GOT3 (cell line): ENCODE measurements around the gene CDK19.
"Not testable (repeated sequence)": the region's sequence is repeated elsewhere in the genome, so short reads cannot be mapped to it uniquely, and the experiment has no call there.

ENCODE experiments used
- DNase-seq: peaks from one replicate; lab custom pipeline; 2025; ENCODE audit warnings: mixed read lengths; lab: John Stamatoyannopoulos, UW

Gene CDK19

DNA sequence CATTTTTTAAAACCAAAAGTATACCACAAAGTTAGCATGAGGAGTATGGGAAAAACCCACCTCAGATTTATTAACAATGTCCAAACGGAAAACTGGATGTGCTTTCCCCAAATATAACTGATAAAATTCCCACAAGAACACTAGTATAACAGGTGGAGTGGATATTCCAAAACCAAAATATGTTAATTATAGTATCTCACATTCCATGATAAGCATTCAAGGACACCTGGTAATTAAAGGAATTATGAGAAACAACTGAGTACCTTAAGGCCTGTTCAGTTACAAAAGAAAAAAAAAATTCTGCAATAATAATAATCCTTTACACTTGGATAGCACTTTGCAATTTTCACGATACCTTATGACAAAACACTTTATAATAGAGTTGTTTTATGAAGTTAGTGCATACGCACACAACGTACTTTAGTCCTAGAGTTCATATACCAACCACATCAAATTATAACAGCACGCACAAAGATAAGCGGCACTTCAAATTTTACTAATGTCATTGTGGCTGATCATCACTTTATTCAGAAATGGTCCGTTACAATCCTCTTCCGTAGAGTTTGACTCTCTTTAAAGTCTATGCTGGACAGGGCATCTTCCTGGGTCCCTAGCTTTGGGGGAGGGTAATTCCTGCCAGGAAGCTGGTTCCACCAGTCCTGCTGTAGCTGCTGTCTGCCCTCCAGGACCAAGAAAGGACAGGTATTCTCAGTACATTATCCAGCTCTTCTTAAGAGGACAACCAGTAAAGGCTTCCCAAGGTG lies 1.7 kb downstream of the CDK19 start:
- no peak for DNase-seq

DNA sequence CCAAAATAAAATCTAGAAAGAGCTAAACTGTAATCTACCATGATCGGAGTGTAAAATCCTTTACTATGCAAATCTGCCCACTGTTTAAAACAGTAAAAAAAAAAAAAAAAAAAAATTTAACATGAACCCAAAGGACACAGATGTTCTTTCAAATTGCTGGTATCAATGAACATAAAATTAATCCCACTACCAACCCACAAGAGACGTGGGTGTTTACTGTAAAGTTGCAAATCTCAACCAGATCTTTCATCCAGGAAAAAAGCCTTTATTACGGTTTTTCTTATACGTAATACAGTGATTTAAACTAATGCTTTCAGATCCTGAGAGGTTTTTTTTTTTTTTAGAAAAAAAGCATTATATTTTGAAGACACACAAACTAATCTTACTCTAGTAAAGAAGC lies 2.5 kb downstream of the CDK19 start:
- no peak for DNase-seq

DNA sequence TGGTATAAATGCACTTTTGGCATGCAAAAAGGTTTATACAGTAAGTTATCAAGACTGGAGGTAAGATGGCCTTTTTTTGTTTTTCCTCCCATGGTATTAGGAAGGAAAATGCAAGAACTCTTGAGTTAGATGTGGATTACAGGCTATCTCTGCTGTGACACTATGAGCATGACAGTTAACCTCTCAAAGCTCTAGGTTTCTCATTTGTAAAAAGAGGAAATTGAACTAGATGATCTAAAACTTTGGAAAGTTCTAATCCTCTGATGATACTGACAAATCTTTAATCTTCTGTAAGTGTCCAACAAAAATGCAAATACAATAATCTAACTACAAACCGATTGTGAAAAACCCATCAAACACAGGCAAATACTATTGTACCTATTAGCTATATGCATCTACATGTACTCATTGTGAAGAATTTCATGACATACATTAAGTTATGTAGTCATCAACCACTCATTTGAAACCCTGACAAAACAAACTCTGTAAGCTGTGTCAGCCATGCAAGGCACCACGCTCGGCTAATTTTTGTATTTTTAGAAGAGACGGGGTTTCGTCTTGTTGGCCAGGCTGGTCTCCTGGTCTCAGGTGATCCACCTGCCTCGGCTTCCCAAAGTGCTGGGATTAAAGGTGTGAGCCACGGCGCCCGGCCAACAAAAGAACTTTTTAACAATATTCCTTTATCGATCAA lies 4.2 kb downstream of the CDK19 start:
- no peak for DNase-seq

DNA sequence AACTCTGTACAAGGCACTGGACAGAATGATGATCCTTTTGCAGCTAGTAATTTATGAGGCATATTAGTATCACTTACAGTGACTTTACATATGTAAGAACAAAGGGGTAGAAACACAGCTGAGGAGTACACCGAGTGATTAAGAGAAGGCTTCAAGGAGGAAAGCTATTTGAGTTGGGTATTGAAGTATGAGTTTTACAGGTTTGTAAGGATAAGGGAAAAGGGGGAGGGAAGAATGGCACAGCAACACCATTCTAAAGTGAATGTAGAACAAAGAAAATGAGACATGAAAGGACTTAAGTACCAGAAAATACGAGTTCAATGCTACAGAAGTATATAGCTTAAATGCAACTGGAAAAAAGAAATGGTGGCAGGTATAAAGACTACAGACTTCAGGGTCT lies 5.5 kb downstream of the CDK19 start:
- no peak for DNase-seq

DNA sequence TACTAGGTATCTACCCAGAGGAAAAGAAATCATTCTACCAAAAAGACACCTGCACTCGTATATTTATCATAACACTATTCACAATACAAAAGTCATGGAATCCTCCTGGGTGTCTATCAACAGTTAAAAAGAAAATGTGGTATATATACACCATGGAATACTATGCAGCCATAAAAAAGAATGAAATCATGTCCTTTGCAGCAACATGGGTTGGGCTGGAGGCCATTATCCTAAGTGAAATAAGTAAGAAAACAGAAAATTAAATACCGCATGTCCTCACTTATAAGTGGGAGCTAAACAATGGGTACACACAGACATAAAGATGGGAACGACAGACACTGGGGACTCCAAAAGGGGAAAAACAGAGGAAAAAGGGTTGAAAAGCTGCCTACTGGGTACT lies 13.1 kb downstream of the CDK19 start:
- not testable (repeated sequence) for DNase-seq

DNA sequence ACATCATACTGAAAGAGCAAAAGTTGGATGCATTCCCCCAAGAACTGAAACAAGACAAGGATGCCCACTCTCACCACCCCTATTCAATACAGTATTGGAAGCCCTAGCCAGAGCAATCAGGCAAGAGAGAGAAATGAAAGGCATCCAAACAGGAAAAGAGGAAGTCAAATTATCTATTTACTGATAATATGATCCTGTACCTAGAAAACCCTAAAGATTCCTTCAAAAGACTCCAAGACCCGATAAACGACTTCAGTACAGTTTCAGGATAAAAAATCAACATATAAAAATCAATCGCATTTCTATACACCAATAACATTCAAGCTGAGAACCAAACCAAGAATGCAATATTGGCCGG lies 14.5 kb downstream of the CDK19 start:
- DNase-seq: no peak

DNA sequence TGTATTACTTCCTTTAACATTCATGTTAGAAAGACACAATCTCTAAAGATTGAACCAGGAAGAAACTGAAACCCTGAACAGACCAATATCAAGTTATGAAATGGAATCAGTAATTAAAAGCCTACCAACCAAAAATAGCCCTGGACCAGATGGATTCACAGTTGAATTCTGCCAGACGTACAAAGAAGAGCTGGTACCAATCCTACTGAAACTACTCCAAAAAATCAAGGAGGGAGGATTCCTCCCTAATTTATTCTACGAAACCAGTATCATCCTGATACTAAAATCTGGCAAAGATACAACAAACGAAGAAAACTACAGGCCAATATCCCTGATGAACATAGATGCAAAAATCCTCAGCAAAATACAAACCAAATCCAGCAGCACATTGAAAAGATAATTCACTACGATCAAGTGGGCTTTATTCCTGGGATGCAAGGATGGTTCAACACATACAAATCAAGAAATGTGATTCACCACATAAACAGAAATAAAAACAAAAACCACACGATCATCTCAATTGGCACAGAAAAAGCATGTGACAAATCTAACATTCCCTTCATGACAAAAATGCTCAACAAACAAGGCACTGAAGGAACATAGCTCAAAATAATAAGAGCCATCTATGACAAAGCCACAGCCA lies 15.0 kb downstream of the CDK19 start:
- no peak for DNase-seq

DNA sequence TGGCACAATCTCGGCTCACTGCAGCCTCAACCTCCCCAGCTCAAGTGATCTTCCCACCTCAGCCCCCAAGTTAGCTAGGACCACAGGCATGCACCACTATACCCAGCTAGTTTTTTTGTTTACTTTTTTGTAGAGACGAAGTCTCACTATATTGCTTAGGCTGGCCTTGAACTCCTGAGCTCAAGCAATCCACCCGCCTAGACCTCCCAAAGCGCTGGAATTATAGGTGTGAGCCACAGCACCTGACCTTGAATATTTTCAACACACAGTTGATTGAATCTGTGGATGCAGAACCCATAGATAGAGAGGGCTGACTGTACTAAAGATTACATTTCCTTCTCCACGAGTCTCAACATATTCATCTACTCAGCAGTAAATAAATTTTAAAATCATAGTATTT lies 15.6 kb downstream of the CDK19 start:
- DNase-seq: no peak

DNA sequence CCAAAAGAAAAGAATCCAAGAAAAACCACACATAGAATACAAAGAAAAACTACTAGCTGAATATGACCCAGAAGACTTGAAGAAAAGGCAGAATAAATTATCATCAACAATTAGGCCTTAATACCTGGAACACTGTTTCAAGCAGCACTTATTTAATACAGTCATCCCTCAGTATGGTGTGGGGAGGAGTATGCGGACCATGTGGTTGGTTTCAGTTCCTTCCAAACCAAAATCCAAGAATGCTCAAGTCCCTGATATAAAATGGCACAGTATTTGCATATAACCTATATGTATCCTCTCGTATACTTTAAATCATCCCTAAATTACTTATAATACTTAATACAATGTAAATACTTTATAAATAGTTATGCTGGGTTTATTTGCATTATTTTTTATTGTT lies 16.1 kb downstream of the CDK19 start:
- DNase-seq: no peak

DNA sequence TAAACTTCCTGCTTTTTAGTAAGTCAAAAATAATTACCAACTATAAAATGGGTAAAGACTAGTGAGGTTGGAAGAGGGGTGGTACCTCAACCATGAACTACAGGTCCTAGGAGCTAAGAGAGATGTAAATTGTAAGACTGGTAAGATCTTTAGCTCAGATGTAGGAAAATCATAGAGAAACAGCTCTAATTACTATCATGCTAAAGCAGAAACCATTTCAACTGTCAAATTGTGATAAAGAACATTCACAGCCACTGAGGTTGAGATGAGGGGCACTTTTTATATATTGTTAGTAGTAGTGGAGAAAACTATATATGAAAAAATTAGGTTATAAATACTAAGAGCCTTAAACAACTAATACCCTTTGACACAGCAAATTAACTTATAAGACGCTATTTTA lies 20.0 kb downstream of the CDK19 start:
- DNase-seq: no peak

DNA sequence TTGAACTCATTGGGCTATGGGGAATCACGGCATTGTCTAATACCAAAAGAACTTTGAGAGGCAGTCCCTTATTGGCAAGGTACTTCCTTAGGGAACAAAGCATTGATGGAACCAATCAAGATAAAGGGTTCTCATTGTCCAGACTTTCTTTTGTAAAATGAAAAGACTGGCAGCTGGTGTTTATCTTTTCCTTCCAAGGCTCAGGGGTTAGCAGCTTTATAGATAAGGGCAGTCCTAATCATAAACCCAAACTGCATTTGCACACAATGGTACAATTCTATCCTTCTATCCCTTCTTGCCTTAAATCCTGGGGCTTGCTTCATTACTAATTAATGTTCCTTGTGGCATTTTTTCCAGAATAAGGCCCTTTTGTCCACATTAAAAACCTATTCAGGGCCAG lies 28.6 kb downstream of the CDK19 start:
- DNase-seq: no peak

DNA sequence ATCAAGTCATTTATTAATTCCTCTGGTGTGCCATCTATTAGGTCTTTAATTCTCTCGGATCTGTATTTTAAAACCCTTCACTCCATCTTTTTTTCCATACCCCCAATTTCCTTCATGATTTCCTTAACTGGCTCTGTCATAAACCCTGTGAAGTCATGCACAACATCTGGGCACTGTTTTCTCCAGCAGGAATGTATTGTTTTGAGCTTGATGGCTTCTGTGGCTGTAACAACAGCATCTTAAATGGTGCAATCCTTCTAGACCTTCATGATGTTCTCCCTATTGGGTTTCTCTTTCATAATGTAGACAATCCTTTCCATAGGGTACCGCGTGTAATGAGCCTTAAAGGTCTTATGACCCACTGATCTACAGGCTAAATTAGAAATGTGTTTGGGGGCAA lies 29.0 kb downstream of the CDK19 start:
- no peak for DNase-seq

DNA sequence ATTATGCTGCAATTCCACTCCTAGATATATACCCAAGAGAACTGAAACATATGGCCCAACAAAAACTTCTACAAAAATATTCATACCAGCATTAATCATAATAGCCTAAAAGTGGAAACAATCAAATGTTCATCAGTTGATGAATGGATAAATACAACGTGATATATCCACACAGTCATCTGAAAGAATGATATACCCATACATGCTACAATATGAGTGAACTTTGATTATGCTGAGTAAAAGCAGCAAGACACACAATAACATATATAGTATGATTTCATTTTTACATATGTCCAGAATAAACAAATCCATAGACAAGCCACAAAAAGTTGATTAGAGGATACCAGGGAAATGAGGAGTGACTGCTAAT lies 30.7 kb downstream of the CDK19 start:
- no peak for DNase-seq

DNA sequence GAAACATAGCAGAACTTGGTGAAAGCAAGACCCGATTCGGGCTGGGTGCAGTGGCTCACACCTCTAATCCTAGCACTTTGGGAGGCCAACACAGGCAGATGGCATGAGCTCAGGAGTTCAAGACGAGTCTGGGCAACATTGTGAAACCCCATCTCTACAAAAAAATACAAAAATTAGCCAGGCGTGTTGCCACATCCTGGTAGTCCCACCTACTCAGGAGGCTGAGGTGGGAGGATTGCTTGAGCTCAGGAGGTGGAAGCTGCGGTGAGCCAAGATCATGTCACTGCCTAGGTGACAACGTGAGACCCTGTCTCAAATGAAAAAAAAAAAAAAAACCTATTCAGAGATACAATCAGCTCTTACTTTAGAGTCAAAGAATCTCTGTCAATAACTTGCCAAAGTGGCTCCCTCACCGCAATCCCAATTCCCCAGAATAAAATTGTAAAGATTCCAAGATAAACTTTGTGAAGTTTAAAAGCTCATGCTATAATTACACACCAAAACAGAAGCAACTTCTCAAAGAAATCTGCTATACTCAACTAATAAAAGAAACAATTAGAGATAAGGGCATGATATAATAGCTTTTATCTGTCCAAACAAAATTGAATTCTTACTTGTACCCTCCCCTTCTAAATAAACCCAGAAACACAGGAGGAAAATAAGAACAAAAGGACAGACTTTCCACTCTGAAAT lies 33.6 kb downstream of the CDK19 start:
- no peak for DNase-seq

DNA sequence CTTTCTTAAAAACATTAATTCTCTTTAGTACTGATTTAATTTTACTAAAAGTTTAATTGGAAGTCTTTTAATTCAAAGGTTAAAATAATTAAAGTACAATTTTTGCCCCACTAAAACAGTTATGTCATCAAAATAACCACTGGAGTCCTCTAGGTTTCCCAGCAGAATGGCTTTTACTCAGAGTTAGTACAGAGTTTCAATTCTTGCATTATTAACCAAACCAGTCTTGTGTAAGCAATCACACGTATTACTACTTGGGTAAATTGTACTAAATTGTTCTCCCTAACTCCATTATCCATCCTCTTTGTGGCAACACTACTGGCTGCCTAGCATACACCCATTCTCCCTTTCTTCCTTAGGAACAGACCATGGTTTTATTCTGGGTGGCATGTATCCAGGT lies 36.9 kb downstream of the CDK19 start:
- no peak for DNase-seq

DNA sequence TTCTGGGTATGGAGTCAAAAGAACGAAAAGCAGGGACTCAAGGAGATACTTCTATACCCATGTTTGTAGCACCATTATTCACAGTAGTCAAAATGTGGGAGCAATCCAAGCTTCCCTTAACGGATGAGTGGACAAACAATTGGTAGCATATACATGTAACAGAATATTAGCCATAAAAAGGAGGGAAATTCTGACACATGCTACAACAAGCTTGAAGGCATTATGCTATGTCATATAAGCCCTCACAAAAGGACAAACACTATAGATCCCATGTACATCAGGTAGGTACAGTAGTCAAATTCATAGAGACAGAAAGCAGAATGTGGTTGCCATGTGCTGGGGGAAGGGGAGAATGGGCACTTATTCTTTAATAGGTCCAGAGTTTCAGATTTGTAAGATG lies 37.6 kb downstream of the CDK19 start:
- DNase-seq: no peak

DNA sequence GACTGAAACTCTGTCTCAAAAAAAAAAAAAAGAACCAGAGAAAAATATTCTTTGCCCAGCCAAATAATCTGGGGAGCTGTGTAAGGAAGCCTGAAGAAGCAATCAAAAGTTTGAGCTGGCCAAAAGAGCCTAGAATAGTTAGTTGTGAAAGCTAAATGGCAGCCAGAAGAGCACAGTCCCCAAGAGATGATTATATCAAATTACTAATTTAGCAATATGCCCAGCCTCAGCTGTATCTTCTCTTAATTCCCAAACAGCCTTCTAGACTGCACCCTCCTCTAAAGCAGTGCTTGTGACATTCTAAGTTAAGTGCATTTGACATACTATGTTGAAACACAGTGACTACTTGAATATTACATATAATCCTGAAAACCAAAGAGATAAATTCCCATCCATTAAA lies 38.9 kb downstream of the CDK19 start:
- DNase-seq: no peak

DNA sequence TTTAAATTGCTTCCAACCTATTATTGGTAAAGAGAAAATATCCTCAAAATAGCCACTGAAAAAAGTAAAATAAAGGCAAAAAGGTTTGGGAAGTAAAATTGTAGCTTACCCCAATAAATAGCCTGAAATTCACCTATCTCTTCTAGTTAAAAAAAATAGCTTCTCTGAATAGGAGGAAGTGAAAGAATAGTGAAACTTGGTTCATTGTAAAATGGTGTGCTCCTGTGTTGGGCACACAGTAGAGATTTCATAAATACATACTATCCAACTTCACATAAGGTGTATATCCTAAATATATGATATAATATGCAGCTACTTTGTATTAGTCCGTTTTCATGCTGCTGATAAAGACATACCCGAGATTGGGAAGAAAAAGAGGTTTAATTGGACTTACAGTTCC lies 45.3 kb downstream of the CDK19 start:
- no peak for DNase-seq

DNA sequence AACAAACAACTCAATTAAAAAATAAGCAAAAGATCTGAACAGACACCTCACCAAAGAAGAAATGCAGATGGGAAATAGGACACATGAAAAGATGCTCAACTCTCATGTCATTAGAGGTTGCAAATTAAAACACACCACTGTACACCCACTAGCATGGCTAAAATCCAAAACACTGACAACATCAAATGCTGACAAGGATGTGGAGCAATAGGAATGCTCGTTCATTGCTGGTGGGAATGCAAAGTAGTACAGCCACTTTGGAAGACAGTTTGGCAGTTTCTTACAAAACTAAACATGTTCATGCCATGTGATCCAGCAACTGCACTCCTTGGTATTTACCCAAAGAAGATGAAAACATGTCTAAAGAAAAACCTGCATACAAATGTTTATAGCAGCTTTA lies 47.2 kb downstream of the CDK19 start:
- DNase-seq: no peak

DNA sequence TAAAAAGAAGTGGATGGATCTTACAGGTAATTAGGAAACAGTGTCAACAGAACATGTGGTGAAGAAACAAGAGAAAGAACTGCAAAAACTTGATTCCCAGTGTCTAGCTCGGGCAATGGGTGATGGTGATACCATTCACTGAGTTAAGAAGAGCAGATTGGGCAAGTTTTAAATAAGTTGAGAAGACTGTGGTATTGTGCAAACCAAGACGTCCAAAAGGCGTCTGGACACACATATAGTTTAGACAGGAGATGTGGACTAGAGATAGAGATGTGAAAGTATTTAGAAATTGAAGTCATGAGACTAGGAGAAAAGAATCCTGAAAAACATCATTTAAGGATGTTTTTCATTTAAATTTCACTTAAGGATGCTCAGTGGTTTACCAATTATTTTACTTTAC lies 53.9 kb downstream of the CDK19 start:
- no peak for DNase-seq

DNA sequence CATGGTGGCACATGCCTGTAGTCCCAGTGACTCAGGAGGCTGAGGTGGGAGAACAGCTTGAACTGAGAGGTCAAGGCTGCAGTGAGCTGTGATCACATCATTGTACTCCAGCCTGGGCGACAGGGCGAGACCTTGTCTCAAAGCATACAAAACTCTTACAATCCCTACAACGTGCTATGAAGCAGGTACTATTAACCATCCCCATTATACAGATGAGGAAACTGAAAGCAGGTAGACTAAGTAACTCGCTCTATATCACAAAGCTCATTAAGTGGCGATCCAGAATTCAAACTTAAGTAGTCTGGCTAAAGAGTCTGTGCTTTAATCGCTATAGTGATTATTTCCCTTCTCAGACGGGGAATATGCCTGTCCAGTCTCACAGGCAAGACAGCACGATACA lies 54.7 kb downstream of the CDK19 start:
- DNase-seq: no peak

DNA sequence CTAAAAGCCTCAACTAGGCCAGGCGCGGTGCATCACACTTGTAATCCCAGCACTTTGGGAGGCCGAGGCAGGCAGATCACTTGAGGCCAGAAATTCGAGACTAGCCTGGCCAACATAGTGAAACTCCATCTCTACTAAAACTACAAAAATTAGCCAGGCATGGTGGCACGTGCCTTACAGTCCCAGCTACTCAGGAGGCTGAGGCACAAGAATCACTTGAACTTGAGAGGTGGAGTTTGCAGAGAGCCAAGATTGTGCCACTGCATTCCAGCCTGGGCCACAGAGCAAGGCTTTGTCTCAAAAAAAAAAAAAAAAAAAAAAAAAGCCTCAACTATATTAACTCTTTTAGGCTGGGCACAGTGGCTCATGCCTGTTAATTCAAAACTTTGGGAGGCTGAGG lies 55.2 kb downstream of the CDK19 start:
- DNase-seq: not testable (repeated sequence)

DNA sequence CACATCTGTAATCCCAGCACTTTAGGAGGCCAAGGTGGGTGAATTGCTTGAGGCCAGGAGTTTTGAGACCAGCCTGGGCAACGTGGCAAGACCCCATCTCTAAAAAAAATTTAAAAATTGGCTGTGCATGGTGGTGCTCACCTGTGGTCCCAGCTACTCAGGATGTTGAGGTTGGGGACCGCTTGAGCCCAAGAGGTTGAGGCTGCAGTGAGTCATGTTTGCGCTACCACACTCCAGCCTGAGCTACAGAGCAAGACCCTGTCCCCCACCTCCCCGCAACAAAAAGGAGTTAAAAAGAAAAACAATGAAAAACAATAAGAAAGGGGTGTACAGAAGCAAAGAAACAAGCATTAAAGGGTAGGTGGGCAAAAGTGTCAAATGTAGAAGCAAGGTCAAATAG lies 57.3 kb downstream of the CDK19 start:
- DNase-seq: no peak
